H1 (cell line): ENCODE data around the gene TSNAXIP1. TPM values are rescaled to one million over a fixed set of nuclear protein-coding genes. Genes with fewer than 3 reads are reported as not detected.

ENCODE experiments used
- CBX5 ChIP-seq: fragments of 300-800, 300-1000 bp; sonication (generic); IDR thresholded peaks from 2 replicates; pipeline ENCODE4 v1.7.1; 2016; ENCODE audit warnings: antibody characterized with exemption, low read length, low read depth
- RBBP5 ChIP-seq: IDR thresholded peaks from 2 replicates; pipeline ENCODE4 v1.7.1; 2012; ENCODE audit warnings: low read depth, mild to moderate bottlenecking, inconsistent platforms, low read length, moderate library complexity, borderline replicate concordance
- SAP30 ChIP-seq: fragments of 300-600 bp; sonication (generic); IDR thresholded peaks from 2 replicates; pipeline ENCODE4 v1.7.1; 2012; ENCODE audit warnings: low read length, moderate library complexity, mild to moderate bottlenecking, inconsistent platforms; ENCODE audit not compliant: insufficient read depth, insufficient replicate concordance
- SP1 ChIP-seq: IDR thresholded peaks from 2 replicates; pipeline ENCODE4 v1.6.1; 2011; ENCODE audit warnings: low read depth, low read length
- SP2 ChIP-seq: IDR thresholded peaks from 2 replicates; pipeline ENCODE4 v1.6.1; 2012; ENCODE audit warnings: mild to moderate bottlenecking, low read length, inconsistent platforms
- polyA plus RNA-seq, 7 experiments: library from polyadenylated mRNA; depleted of rRNA in 3 of 7; stranded (reverse) in 5 of 7; unstranded in 2 of 7; fragments of >200 nt in 5 of 7; fragments of 200-250 nt in 2 of 7; gene quantifications; 1 replicate in 5 of 7; 2 replicates in 1 of 7; 4 replicates in 1 of 7; pipeline versions ENCODE4 v1.2.1 to v1.2.3, GENCODE V29; 2011 to 2013; ENCODE audit warnings: missing spikeins in 2 of 7, mixed read lengths in 2 of 7
- total RNA-seq: library from RNA; stranded (reverse); fragmentation: NEBNext Ultra II Directional; extraction: Animal tissue kit (Norgen Biotek cat#: 25700); gene quantifications from 2 replicates; pipeline ENCODE4 v1.2.1, GENCODE V29; 2021
- TF ChIP-seq, protein P1 (sequence below): IDR thresholded peaks from 2 replicates; pipeline ENCODE4 v1.6.1; 2011; ENCODE audit warnings: low read length, improper control_type of control experiment

TSNAXIP1 gene
- total and polyA plus RNA-seq, 2 of the 8 experiments (the other 6 are each of a cell fraction or from before 2014, with no cell fraction given): 0.37 to 0.94 TPM

DNA sequence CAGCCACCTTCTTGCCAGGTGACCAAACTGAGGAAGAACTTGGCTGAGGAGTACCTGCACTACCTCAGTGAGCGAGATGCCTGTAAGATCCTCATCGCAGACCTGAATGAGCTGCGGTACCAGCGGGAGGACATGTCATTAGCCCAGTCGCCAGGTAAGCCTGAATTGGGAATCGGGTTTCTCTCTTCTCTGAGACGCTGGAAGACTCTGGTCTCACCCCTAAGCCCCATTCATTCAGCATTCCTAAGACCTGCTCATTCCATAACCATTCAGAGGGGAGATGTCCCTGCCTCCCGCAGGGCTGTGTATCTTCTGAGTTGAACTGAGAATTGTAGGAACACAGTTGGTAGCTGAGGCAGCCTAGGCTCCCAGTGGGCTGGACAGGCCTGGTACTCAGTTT is 18.4 kb downstream of the TSNAXIP1 start (continued):
- TF ChIP-seq SP1 (no peak), SAP30 (no peak), SP2 (no peak), RBBP5 (no peak), CBX5 (no peak)
- TF ChIP-seq, protein P1, sequence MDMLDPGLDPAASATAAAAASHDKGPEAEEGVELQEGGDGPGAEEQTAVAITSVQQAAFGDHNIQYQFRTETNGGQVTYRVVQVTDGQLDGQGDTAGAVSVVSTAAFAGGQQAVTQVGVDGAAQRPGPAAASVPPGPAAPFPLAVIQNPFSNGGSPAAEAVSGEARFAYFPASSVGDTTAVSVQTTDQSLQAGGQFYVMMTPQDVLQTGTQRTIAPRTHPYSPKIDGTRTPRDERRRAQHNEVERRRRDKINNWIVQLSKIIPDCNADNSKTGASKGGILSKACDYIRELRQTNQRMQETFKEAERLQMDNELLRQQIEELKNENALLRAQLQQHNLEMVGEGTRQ: no peak
